Measurements from ENCODE around the gene ADGRF3.
"Not testable (repeated sequence)": the region's sequence is repeated elsewhere in the genome, so short reads cannot be mapped to it uniquely, and the experiment has no call there.

Gene ADGRF3

GRCh38 chr2:26351375-26352090 is 4.9 kb upstream of the ADGRF3 start:
- DNase-seq = no peak

- no peak for DNase-seq
These were observed 3.1 kb upstream of the ADGRF3 start for GRCh38 chr2:26349690-26350089.

GRCh38 chr2:26347286-26347865 is 787 bp upstream of the ADGRF3 start:
- no peak for DNase-seq

- peak; percentile 98 to 100 for DNase-seq
These were observed 790 bp downstream of the ADGRF3 start, which contains the start of gene SELENOI for GRCh38 chr2:26345545-26346453. Gene SELENOI (plus strand): TSS chr2:26346143. CDS start chr2:26346233, 90 bp downstream.

GRCh38 chr2:26345283-26345544 is 1.4 kb downstream of the ADGRF3 start:
- DNase-seq = no peak

- no peak for DNase-seq
These were observed 1.9 kb downstream of the ADGRF3 start for GRCh38 chr2:26344581-26345282.

GRCh38 chr2:26340831-26341230 is 5.8 kb downstream of the ADGRF3 start:
- DNase-seq = no peak

- no peak for DNase-seq
These were observed 9.3 kb downstream of the ADGRF3 start for GRCh38 chr2:26337298-26337697.

GRCh38 chr2:26336719-26337118 is 9.9 kb downstream of the ADGRF3 start:
- DNase-seq = no peak

- no peak for DNase-seq
These were observed 11.4 kb downstream of the ADGRF3 start for GRCh38 chr2:26335231-26335630.

- DNase-seq = no peak
These were observed 13.3 kb downstream of the ADGRF3 start for GRCh38 chr2:26333293-26333692.

GRCh38 chr2:26331321-26331720 is 15.3 kb downstream of the ADGRF3 start:
- not testable (repeated sequence) for DNase-seq

- DNase-seq = no peak
These were observed 16.0 kb downstream of the ADGRF3 start for GRCh38 chr2:26330604-26331003.

- peak; percentile 5 to 61 for DNase-seq
These were observed 16.5 kb downstream of the ADGRF3 start for GRCh38 chr2:26330114-26330549.

GRCh38 chr2:26329083-26329482 is 17.5 kb downstream of the ADGRF3 start:
- not testable (repeated sequence) for DNase-seq

GRCh38 chr2:26327291-26328272 is 19.0 kb downstream of the ADGRF3 start:
- no peak for DNase-seq

GRCh38 chr2:26326514-26326913 is 20.1 kb downstream of the ADGRF3 start:
- DNase-seq = no peak

GRCh38 chr2:26325851-26326250 is 20.7 kb downstream of the ADGRF3 start:
- no peak for DNase-seq

GRCh38 chr2:26324903-26325302 is 21.7 kb downstream of the ADGRF3 start:
- no peak for DNase-seq

GRCh38 chr2:26324479-26324878 is 22.1 kb downstream of the ADGRF3 start:
- not testable (repeated sequence) for DNase-seq

GRCh38 chr2:26318950-26319349 is 27.6 kb downstream of the ADGRF3 start:
- peak; percentile 74 to 77 for DNase-seq
